NCI-H526 treated with DMSO at 0.1 percent for 48 hours (cell line): ENCODE data around the gene HLA-DQA1.
"Not testable (repeated sequence)": the region's sequence is repeated elsewhere in the genome, so short reads cannot be mapped to it uniquely, and the experiment has no call there.

Experiments
- DNase-seq: peaks from one replicate; lab custom pipeline; 2025; lab: John Stamatoyannopoulos, UW

The HLA-DQA1 gene

GRCh38 chr6:32622545-32623401 is 14.4 kb upstream of the HLA-DQA1 start:
- DNase-seq: no peak

- DNase-seq: no peak
Measured at GRCh38 chr6:32623693-32624092, 13.5 kb upstream of the HLA-DQA1 start.

GRCh38 chr6:32624565-32624964 is 12.6 kb upstream of the HLA-DQA1 start:
- no peak for DNase-seq

GRCh38 chr6:32625137-32625536 is 12.1 kb upstream of the HLA-DQA1 start:
- no peak for DNase-seq

- no peak for DNase-seq
Measured at GRCh38 chr6:32627249-32627648, 10.0 kb upstream of the HLA-DQA1 start.

- DNase-seq: no peak
Measured at GRCh38 chr6:32627831-32628230, 9.4 kb upstream of the HLA-DQA1 start.

- not testable (repeated sequence) for DNase-seq
Measured at GRCh38 chr6:32629793-32630192, 7.4 kb upstream of the HLA-DQA1 start.

- no peak for DNase-seq
Measured at GRCh38 chr6:32635526-32636123, 1.6 kb upstream of the HLA-DQA1 start.

- no peak for DNase-seq
Measured at GRCh38 chr6:32637883-32638282, 677 bp downstream of the HLA-DQA1 start.

- DNase-seq: no peak
Measured at GRCh38 chr6:32638532-32639219, 1.5 kb downstream of the HLA-DQA1 start.

- DNase-seq: no peak
Measured at GRCh38 chr6:32639440-32640394, 2.5 kb downstream of the HLA-DQA1 start.

- no peak for DNase-seq
Measured at GRCh38 chr6:32641122-32641521, 3.9 kb downstream of the HLA-DQA1 start.

GRCh38 chr6:32641785-32642719 is 4.8 kb downstream of the HLA-DQA1 start:
- DNase-seq: not testable (repeated sequence)

- DNase-seq: no peak
Measured at GRCh38 chr6:32642720-32643106, 5.5 kb downstream of the HLA-DQA1 start.

GRCh38 chr6:32643904-32644303 is 6.7 kb downstream of the HLA-DQA1 start:
- no peak for DNase-seq

GRCh38 chr6:32645047-32645703 is 8.0 kb downstream of the HLA-DQA1 start:
- DNase-seq: no peak

- DNase-seq: no peak
Measured at GRCh38 chr6:32655203-32655710, 18.1 kb downstream of the HLA-DQA1 start.

GRCh38 chr6:32657329-32657728 is 20.1 kb downstream of the HLA-DQA1 start:
- DNase-seq: not testable (repeated sequence)

- DNase-seq: not testable (repeated sequence)
Measured at GRCh38 chr6:32657819-32658218, 20.6 kb downstream of the HLA-DQA1 start.
